Immature natural killer cell (primary cell): ENCODE measurements around the gene THSD1. TPM values are rescaled to one million over a fixed set of nuclear protein-coding genes. Genes with fewer than 3 reads are reported as not detected.
"Not testable (repeated sequence)": the region's sequence is repeated elsewhere in the genome, so short reads cannot be mapped to it uniquely, and the experiment has no call there.

ENCODE experiments used
- DNase-seq, 3 donors: peaks; one replicate each; pipeline ENCODE4 v3.0.0; 2022; ENCODE audit warnings: mixed read lengths in 1 of 3
- H3K27ac Mint-ChIP-seq, 6 donors: one replicate each; pipeline ENCODE4 v1.8.0; 2020; ENCODE audit warnings: mixed read lengths in 6 of 6, mild to moderate bottlenecking in 5 of 6, inconsistent platforms in 4 of 6, moderate library complexity in 3 of 6
- H3K27me3 Mint-ChIP-seq, 3 donors: one replicate each; pipeline ENCODE4 v1.8.0; 2020 to 2021; ENCODE audit warnings: low read depth in 3 of 3, mild to moderate bottlenecking in 3 of 3, mixed read lengths in 3 of 3, moderate library complexity in 3 of 3, inconsistent platforms in 1 of 3
- H3K36me3 Mint-ChIP-seq, 3 donors: one replicate each; pipeline ENCODE4 v1.8.0; 2020; ENCODE audit warnings: mixed read lengths in 3 of 3, inconsistent platforms in 2 of 3, mild to moderate bottlenecking in 2 of 3
- H3K4me1 Mint-ChIP-seq, 2 donors: one replicate each; pipeline ENCODE4 v1.8.0; 2020; ENCODE audit warnings: inconsistent platforms in 2 of 2, mild to moderate bottlenecking in 2 of 2, mixed read lengths in 2 of 2, moderate library complexity in 1 of 2
- H3K4me3 Mint-ChIP-seq, 5 donors: one replicate each; pipeline ENCODE4 v1.8.0; 2020; ENCODE audit warnings: mild to moderate bottlenecking in 5 of 5, mixed read lengths in 5 of 5, inconsistent platforms in 3 of 5, moderate library complexity in 3 of 5
- H3K9me3 Mint-ChIP-seq, 6 donors: one replicate each; pipeline ENCODE4 v1.8.0; 2020; ENCODE audit warnings: mild to moderate bottlenecking in 6 of 6, mixed read lengths in 6 of 6, inconsistent platforms in 4 of 6, moderate library complexity in 3 of 6
- polyA plus RNA-seq, 3 donors: library from polyadenylated mRNA; unstranded; fragments of 300-500 nt; fragmentation: Illumina TruSeq; gene quantifications; one replicate each; pipeline ENCODE4 v1.2.3, GENCODE V29; 2021

The THSD1 gene
- polyA plus RNA-seq, 3 donors from 2014 or later = 0.08 TPM; not detected in 2

DNA sequence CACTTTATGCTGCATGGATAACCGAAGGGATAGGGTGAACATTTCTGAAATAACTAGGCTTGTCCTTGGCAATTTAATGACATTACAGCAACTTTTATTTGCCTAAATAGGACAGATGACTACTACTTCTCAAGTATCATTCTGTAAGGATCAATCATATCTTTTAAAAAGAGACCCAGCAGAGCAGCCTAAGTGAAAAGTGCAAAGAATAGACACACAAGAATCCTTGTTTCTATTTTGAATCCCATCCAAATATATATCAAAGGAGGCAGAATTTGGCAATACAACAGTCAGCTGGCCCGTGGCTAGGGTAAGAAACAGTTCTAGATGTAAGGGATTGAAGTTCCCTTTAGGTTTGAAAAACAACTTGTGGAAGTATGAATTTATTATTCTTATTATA lies 6.9 kb downstream of the THSD1 start:
- Mint-ChIP-seq H3K4me1 (peaks cover 2% of the 10 kb centered on the region in 2 donors), H3K27ac (no peak overlapping the region), H3K9me3 (no peaks in the 10 kb centered on the region), H3K36me3 (peaks cover 0 to 6% (median 0%) of the 10 kb centered on the region in 3 donors), H3K4me3 (no peak overlapping the region), H3K27me3 (peaks cover 0 to 9% (median 5%) of the 10 kb centered on the region in 3 donors)
- no peak for DNase-seq

DNA sequence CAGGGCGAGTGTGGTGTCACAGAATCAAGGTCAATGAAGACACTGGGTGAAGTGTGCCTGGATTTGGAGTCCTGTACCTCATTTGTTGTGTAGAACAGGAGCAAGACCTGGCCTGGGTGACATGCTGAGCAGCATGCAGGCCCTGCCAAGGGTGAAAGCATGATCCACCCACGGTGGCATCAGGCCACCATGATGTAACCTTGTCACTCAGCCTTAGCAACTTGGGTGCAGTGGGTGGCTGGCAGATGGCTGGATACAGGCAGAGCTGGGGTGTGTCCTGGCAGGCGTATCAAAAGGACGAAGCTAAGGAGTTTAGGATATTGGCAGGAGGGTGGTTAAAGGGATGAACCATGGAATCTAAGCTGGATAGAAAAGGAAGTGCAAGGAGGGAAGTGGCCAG lies 10.3 kb downstream of the THSD1 start:
- DNase-seq = no peak
- H3K9me3 Mint-ChIP-seq = no peaks in the 10 kb centered on the region
- peaks cover 0 to 6% (median 0%) of the 10 kb centered on the region in 3 donors for H3K36me3 Mint-ChIP-seq
- peaks cover 0 to 3% (median 2%) of the 10 kb centered on the region in 3 donors for H3K27me3 Mint-ChIP-seq
- H3K4me3 Mint-ChIP-seq = no peak overlapping the region
- H3K27ac Mint-ChIP-seq = no peak overlapping the region
- no peaks in the 10 kb centered on the region for H3K4me1 Mint-ChIP-seq

DNA sequence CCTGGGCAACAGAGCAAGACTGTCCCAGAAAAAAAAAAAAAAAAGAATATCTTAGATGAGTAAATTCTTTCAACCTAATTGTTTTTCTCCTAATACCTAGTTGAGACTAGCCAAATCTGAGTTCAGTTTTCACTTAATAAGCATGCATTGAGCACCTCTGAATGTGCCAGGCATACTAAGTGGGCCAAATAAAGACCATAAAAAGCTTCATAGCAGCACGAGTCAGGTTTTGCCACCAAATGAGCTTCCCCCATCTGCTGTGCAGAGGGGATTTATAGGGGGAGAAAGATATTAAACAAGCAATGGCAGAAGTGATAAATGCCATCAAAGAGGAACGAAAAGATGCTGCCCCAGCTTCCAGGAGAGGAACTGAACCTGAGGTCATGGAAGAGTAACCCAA lies 11.4 kb downstream of the THSD1 start:
- Mint-ChIP-seq H3K9me3 (no peaks in the 10 kb centered on the region), H3K27me3 (peaks cover 0 to 3% (median 0%) of the 10 kb centered on the region in 3 donors)
- DNase-seq = no peak

DNA sequence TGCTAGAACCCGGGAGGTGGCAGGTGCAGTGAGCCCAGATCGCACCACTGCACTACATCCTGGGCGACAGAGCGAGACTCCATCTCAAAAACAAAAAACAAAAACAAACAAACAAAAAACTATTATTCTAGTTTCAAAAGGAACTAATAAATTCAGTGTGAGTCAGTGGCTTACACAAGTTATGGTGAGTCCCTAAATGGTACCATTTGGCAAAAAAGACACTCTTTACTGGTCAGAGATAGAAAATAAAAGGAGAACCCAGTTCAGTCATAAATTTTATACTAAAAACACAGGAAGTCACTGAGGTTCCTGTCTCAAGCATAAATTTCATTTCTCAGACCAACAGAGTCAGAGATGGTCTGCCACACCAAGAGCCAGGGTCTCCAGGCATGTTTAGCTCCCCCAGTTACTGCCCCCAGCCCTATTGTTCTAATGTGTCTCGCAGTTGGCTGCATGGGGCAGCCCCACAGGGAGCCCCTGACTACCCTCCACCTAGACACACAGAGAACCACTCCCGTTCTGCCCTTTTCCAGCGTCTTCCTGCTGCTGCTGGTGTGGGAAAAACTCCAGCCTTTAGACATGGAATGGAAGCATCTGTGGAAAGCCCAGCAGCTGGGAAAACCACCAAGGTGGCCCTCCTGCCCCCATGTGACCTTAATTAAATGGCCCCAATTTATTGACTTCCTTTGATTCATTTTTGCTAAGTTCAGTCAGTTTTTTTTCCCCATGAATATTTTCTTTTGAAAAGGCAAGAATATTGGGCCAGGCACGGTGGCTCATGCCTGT lies 12.2 kb downstream of the THSD1 start:
- no peak for DNase-seq
- Mint-ChIP-seq H3K36me3 (peaks cover 0 to 6% (median 0%) of the 10 kb centered on the region in 3 donors), H3K9me3 (no peaks in the 10 kb centered on the region), H3K4me3 (no peak overlapping the region), H3K27me3 (peaks cover 0 to 3% (median 0%) of the 10 kb centered on the region in 3 donors), H3K27ac (no peak overlapping the region), H3K4me1 (no peaks in the 10 kb centered on the region)

More for the DNA sequence above, 11.4 kb downstream of the THSD1 start:
- Mint-ChIP-seq H3K36me3 (peaks cover 0 to 6% (median 0%) of the 10 kb centered on the region in 3 donors), H3K27ac (no peak overlapping the region), H3K4me1 (no peaks in the 10 kb centered on the region), H3K4me3 (no peak overlapping the region)

DNA sequence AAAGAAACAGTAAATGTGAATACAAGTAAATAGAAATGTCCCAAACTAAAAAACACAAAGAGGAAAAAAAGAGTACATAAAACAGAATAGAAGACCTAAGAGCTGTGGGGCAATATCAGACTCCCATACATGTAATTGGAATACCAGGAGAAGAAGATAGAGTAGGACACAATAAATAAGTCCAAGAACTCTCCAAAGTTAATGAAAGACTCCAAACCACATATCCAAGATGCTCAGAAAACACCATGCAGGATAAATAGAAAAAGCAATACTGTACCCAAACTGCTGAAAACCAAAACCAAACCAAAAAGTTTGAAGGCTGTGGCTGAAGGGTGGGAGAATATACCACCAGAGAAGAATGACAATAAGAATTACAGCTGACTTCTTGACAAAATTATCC lies 18.3 kb downstream of the THSD1 start:
- no peak for DNase-seq
- Mint-ChIP-seq H3K36me3 (no peaks in the 10 kb centered on the region), H3K4me3 (no peak overlapping the region), H3K4me1 (no peaks in the 10 kb centered on the region), H3K27me3 (peaks cover 0 to 3% (median 0%) of the 10 kb centered on the region in 3 donors), H3K27ac (no peak overlapping the region), H3K9me3 (no peaks in the 10 kb centered on the region)

DNA sequence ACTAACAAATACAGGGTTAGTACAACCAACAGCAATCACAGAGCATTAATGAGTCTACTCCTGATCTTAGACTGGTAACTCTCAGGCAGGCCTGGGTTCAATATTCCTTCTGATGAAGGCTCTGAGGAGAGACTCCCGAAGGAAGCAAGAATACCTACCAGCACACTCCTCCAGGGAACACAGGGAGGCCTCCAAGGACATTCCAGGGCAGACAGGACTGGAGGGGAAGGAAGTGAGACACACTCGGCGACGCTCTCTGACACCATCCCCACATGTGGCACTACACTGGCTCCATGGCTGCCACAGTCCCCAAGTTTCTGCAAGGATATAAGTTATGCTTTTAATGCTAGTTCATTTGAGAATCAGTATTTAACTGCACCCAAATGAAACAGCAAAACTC lies 20.1 kb downstream of the THSD1 start:
- no peaks in the 10 kb centered on the region for H3K4me1 Mint-ChIP-seq
- H3K36me3 Mint-ChIP-seq = no peaks in the 10 kb centered on the region
- peaks cover 0 to 3% (median 0%) of the 10 kb centered on the region in 3 donors for H3K27me3 Mint-ChIP-seq
- no peak overlapping the region for H3K4me3 Mint-ChIP-seq
- no peak for DNase-seq
- H3K27ac Mint-ChIP-seq = no peak overlapping the region
- no peaks in the 10 kb centered on the region for H3K9me3 Mint-ChIP-seq

DNA sequence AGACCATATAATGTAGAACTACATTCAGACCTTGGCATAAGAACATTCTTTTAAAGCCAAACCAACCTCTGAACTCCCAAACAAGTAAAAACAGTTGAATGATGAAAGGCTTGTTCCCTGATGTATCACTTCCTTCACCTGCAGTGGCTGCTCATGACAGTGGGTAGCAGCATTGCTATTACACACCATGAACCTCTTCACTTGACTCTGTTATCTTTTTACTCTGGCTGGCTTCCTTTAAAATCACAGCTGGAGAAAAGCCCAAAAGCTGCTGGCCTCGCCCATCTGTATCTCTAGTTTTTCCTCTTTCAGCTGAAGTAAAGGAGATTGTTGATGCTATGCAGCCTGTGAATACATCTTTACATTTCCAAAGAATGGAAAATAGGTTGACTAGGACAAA lies 22.6 kb downstream of the THSD1 start:
- no peaks in the 10 kb centered on the region for H3K4me1 Mint-ChIP-seq
- peaks cover 0 to 3% (median 0%) of the 10 kb centered on the region in 3 donors for H3K27me3 Mint-ChIP-seq
- no peak overlapping the region for H3K27ac Mint-ChIP-seq
- no peaks in the 10 kb centered on the region for H3K9me3 Mint-ChIP-seq
- H3K36me3 Mint-ChIP-seq = peaks cover 0 to 3% (median 0%) of the 10 kb centered on the region in 3 donors
- DNase-seq = no peak
- H3K4me3 Mint-ChIP-seq = no peak overlapping the region

DNA sequence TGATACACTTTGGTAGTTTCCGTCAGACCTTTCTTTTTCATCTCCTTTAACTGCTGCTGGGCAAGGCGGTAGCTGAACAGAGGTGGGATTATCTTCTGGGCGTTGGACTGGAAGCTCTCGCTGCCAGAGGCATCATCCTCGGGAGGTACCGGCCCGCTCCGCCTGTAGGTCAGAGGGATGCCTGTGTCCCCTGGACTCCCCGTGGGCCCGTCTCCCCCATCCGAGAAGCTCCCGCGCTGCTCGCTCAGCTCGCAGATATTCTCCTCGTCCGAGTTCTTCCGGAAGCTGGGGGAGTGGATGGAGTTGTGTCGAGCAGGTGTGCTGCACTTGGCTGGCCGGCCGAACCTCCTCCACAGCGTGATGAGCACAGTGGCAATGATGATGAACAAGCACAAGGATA lies 27.7 kb downstream of the THSD1 start:
- H3K27ac Mint-ChIP-seq = no peak overlapping the region
- no peak for DNase-seq
- peaks cover 0 to 3% (median 0%) of the 10 kb centered on the region in 3 donors for H3K36me3 Mint-ChIP-seq
- H3K9me3 Mint-ChIP-seq = no peaks in the 10 kb centered on the region
- H3K4me1 Mint-ChIP-seq = no peaks in the 10 kb centered on the region
- no peak overlapping the region for H3K4me3 Mint-ChIP-seq
- H3K27me3 Mint-ChIP-seq = no peaks in the 10 kb centered on the region

DNA sequence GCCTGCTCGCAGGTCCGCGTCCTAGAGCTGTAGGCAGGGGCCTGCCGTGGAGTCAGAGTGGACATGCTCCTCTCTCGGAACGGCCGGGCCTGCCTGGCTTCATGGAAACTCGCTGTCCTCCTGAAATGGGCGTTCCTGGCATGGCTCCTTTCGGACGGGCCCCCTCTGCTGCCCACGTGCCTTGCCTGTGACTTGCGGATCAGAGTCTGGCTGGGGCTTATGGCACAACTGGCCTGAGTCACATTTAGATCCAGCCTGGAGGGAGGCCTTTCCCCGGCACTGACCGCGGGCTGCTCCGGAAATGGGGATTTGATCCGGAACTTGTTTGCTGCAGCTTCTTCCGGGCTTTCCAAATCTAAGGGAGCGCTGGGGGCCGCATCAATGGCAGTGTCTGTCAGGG lies 28.1 kb downstream of the THSD1 start:
- Mint-ChIP-seq H3K9me3 (no peaks in the 10 kb centered on the region), H3K4me3 (no peak overlapping the region), H3K4me1 (no peaks in the 10 kb centered on the region), H3K27ac (no peak overlapping the region), H3K36me3 (peaks cover 0 to 3% (median 0%) of the 10 kb centered on the region in 3 donors), H3K27me3 (no peaks in the 10 kb centered on the region)
- no peak for DNase-seq

DNA sequence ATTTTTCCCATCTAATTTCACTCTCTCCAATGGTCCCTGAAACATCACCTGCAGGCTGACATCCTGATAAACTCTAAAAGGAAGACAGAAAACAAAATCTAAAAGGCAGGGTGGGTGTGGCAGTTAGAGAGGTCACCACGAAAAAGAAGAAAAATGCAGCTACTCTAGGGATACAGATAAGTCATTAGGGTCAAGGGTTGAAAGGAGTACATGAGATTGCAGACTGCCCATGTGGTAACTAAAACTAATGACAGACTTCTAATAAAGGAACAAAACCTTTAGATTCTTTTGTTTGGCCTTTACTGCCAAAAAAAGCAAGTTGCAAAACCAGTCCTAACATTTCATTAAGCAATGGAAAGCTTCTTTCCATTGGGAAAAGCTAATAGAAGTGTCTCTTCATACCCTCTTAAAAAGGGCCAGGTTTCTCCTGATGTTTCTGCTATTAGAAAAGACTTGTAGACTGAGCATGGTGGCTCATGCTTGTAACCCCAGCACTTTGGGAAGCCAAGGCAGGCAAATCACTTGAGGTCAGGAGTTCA lies 31.0 kb downstream of the THSD1 start:
- no peak overlapping the region for H3K4me3 Mint-ChIP-seq
- H3K27ac Mint-ChIP-seq = no peak overlapping the region
- no peaks in the 10 kb centered on the region for H3K9me3 Mint-ChIP-seq
- H3K4me1 Mint-ChIP-seq = no peaks in the 10 kb centered on the region
- no peak for DNase-seq
- peaks cover 0 to 3% (median 0%) of the 10 kb centered on the region in 3 donors for H3K36me3 Mint-ChIP-seq
- H3K27me3 Mint-ChIP-seq = no peaks in the 10 kb centered on the region

DNA sequence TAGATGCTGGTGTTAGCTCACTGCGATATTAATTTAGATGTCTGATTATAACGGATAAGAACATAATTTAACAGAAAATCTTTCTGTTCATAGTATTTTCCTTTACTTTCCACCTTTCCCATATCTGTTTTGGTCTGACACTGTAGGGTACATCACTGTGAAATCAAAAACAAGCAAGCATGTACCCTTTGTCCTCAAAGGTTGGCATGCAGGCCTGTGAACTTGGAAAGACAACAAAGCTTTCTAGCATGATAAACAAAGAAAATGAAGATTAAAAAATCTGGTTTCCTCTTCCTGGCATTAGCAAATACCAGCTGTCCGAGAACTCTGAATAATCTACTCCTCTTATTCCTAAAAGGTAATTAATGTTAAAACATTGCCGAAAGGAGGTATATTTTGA lies 31.6 kb downstream of the THSD1 start:
- no peaks in the 10 kb centered on the region for H3K27me3 Mint-ChIP-seq
- H3K9me3 Mint-ChIP-seq = no peaks in the 10 kb centered on the region
- H3K4me1 Mint-ChIP-seq = no peaks in the 10 kb centered on the region
- no peak overlapping the region for H3K4me3 Mint-ChIP-seq
- peaks cover 0 to 3% (median 0%) of the 10 kb centered on the region in 3 donors for H3K36me3 Mint-ChIP-seq
- DNase-seq = no peak
- H3K27ac Mint-ChIP-seq = no peak overlapping the region

DNA sequence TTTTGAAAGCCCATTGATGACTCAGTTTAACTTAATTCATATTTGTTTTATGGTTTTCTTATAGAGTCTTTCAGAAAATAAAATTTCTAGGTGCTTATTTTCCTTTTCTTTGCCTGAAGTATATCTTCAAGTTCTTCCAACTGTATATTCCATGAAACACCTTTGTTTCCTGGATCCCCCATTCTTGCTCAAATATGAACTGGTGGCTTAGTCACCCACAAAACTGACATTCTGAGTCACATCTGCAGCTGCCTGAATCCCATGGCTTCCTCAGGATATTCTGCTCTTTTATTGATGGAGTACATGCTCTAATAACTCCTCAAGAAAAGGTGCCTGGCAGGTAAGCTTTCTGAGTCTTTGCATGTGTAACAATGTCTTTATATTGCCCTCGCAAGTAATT lies 32.7 kb downstream of the THSD1 start:
- H3K9me3 Mint-ChIP-seq, H3K4me1 Mint-ChIP-seq, H3K4me3 Mint-ChIP-seq, H3K27ac Mint-ChIP-seq, H3K36me3 Mint-ChIP-seq, DNase-seq, H3K27me3 Mint-ChIP-seq: not testable (repeated sequence)

DNA sequence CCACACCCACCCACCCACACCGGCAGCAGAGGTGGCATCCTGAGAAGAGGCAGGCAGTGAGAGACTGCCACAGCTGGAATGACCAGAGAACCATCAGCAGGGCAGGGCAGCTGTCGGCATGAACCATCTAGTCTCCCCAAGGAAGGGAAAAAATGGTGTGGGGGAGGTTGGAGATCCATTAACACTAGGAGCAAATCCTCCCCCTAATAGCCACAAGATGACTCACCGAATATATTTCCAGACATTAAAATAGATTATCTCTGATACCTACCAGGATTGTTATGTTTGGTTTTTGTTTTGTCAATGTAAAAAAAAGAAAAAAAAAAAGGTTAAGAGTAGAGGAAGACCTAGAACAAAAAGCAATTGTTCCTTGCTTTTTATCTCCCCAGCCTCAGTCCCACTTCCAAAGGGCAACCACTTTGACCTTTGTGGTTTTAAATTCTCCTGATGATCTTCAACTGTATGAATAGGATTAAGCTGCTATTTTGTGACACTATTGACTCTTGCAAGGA lies 34.2 kb downstream of the THSD1 start:
- H3K36me3 Mint-ChIP-seq = no peaks in the 10 kb centered on the region
- H3K9me3 Mint-ChIP-seq = no peaks in the 10 kb centered on the region
- DNase-seq = no peak
- no peaks in the 10 kb centered on the region for H3K4me1 Mint-ChIP-seq
- H3K27me3 Mint-ChIP-seq = no peaks in the 10 kb centered on the region
- no peak overlapping the region for H3K27ac Mint-ChIP-seq
- no peak overlapping the region for H3K4me3 Mint-ChIP-seq

DNA sequence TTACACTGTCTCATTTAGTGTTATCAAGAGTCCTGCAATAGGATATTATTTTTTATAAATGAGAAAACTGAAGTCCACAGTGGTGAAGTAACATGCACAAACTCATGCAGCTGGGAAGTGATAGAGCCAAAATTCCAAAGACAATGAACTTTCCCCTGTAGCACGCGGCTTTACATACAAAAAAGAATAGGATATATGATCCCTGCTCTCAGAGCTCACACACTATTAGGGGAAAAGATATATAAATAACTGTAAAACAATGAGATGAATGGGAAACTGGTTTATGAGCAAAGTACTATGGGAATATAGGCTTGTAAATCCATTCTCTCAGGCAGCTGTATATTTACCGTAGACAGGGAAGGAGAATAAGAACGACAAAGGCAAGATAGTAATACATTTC lies 39.7 kb downstream of the THSD1 start:
- Mint-ChIP-seq H3K4me3 (no peak overlapping the region), H3K27ac (no peak overlapping the region), H3K9me3 (no peaks in the 10 kb centered on the region), H3K4me1 (no peaks in the 10 kb centered on the region), H3K27me3 (peaks cover 0 to 2% (median 2%) of the 10 kb centered on the region in 3 donors), H3K36me3 (no peaks in the 10 kb centered on the region)
- no peak for DNase-seq
